Inflammatory macrophage treated with lipopolysaccharide for 1 hour (primary cell): ENCODE data around the gene RASA2.

Experiments
- DNase-seq, 2 donors: peaks; one replicate each; pipeline ENCODE4 v3.0.0-alpha.2; 2020 to 2022

RASA2 gene

GRCh38 chr3:141486746-141487520 is at the start of gene RASA2:
RASA2 (plus strand) TSS chr3:141487027; CDS start chr3:141487084, 57 bp downstream.
- peak; percentile 64 to 66 for DNase-seq

GRCh38 chr3:141439589-141439988 is 47.2 kb upstream of the RASA2 start:
- DNase-seq, result no peak

- no peak for DNase-seq
These were observed 45.9 kb upstream of the RASA2 start for GRCh38 chr3:141440942-141441341.

DNA sequence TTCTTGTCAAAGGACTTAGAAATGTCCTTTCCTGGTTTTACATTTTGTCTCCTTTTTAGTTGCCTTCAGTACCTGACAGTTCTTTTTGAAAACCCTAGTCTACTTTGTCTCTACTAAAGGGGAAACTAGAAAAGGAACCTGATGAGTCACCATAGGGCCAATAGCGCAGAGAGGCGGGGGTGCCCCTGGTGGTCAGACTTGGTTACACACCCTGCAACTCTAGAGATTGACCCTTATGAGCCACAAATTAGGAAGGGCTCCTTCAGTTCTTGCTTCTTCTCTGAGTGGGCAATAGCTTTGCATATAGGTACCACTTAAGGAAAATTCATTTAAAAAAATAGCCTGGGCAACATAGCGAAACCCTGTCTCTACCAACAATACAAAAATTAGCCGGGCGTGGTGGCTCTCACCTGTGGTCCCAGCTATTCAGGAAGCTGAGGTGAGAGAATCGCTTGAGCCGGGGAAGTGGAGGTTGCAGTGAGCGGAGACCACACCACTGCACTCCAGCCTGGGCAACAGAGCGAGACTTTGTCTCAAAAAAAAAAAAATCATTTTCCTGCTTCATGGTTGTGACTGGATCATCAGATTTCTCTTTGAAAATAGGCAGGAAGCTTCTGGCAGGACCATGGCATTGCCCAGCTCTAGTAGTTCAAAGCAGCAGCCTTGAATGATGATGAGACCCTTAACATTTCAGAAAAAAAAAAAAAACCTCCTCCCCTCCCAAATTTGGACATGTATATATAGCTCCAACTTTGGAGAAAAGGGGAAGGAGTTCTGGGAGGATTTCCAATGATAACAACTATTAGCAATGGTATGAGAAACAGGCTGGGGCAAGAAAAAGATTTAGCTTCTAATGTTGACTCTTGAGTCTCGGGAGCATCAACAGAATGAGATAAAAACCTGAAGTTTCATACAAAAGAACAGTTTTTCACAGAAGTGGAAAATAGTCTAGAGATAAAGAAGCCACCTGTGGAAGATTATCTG is 45.2 kb upstream of the RASA2 start:
- peak; percentile 76 to 97 for DNase-seq

GRCh38 chr3:141442446-141442845 is 44.4 kb upstream of the RASA2 start:
- DNase-seq, result no peak

DNA sequence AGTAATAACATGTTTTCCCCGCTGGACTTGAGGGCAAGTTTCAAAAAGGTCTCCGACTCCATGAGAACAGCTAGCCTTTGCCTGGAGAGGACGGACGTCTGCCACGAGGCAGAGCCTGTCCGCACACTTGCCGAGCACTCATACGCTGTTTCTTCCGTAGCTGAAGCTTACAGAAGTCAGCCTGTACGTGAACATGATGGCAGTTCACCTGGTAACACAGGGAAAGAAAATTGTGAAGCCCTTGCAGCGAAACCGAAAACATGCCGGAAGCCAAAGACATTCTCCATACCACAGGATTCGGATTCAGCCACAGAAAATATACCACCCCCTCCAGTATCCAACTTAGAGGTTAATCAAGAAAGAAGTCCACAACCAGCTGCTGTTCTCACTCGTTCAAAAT is 43.9 kb upstream of the RASA2 start:
- no peak for DNase-seq

DNA sequence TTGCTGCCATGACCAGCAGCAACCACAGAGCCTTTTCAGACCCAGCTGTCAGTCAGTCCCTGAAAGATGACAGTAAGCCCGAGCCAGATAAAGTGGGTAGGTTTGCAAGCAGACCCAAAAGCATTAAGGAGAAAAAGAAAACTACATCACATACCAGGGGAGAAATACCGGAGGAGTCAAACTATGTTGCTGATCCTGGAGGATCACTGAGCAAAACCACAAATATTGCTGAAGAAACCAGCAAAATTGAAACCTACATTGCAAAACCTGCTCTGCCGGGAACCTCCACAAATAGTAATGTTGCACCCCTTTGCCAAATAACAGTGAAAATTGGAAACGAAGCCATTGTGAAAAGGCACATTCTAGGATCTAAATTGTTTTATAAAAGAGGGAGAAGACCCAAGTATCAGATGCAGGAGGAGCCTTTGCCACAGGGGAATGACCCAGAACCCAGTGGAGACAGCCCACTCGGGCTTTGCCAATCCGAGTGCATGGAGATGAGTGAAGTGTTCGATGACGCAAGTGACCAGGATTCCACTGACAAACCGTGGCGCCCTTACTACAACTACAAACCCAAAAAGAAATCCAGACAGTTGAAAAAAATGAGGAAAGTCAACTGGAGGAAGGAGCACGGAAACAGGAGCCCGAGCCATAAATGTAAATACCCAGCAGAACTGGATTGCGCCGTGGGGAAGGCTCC is 42.1 kb upstream of the RASA2 start:
- no peak for DNase-seq

GRCh38 chr3:141445990-141446389 is 40.8 kb upstream of the RASA2 start:
- DNase-seq, result no peak

GRCh38 chr3:141446737-141447136 is 40.1 kb upstream of the RASA2 start:
- DNase-seq, result no peak

- no peak for DNase-seq
These were observed 39.4 kb upstream of the RASA2 start for GRCh38 chr3:141447383-141447782.

- no peak for DNase-seq
These were observed 38.1 kb upstream of the RASA2 start for GRCh38 chr3:141448606-141449220.

DNA sequence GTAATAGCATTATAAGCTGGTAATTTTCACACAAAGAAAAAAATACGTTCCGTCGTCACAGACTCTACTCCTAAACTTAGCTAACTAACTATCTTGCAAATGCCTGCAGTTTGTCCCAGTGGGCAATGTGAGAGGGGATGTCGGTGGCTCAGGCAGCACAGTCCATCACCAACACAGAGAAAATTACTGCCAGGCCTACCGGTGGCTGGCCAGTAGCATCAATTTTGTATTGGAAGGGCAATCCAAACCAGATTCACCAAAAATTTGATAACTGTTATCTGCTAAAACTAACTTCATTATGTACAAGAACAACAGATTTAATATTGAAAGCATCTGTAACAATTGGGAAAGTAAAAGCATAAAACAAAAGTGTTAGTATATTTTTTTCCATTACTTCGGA is 37.4 kb upstream of the RASA2 start:
- no peak for DNase-seq

- DNase-seq, result no peak
These were observed 36.0 kb upstream of the RASA2 start for GRCh38 chr3:141450727-141451375.

GRCh38 chr3:141452045-141452444 is 34.8 kb upstream of the RASA2 start:
- DNase-seq, result peak; percentile 75 to 80

- DNase-seq, result no peak
These were observed 34.1 kb upstream of the RASA2 start for GRCh38 chr3:141452773-141453172.

GRCh38 chr3:141454054-141454453 is 32.8 kb upstream of the RASA2 start:
- DNase-seq, result no peak

DNA sequence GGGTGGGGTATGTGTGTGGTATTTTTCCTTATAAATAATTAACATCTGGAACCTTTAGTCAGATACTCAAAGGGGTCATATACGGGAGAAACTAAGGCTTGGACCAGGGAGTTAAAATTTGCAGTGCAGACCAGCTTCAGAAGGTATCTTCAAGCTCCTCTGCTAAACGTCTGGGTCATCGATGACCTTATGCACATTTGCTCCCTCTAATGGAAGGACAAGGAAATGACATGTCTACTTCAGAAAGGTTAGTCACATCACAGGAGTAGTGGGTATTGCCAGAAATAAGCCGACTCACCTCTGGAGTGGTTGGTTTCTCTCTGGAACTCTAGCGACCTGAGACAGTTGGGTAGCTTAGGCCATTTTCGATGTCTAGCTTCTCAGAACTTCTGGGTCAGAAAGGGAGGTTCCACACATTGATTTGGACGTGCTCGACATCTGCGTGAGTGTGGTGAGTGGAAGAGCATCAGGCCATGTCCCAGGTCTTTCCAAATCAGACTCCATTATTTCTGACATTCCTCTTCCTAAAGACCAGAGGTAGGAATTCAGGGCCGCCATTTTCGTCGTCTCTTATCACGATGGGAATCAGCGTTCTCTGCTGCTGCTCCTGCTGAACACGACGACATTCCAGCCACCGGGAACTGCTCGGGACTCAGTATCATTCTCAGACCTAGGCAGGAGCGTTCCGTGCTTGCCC is 31.8 kb upstream of the RASA2 start:
- DNase-seq, result peak; percentile 67 to 72

DNA sequence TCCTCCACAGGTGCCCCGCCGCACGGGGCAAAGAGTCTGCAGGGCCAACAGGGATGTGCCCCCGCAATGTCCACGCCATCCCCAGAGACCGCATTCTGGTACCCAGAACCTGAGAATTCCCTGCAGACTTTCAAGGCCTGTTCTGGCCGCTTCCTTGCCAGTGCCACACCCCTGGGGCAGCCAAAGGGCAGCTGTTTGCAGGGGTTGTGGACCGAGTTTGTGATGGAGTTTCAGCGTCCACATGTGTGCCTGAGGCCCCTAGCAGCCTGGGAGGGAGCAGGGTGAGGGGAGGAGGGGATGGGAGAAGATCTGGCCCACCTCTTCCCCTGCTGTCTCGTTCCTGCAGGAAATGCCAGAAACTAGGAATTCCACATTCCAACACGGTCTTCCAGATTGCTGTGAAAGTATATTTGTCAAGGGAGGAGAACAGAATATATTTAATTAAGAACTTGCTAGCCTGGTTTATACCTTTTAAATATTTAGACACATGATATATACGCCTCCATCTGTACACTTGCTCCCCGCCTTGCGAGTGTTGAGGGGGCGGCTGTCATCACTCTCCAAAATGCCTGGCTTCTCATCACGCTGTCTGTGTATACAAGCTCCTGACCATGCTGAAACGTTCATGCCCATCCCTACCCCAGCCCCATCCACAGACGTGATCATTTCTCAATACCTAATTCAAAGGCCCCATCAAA is 31.1 kb upstream of the RASA2 start:
- no peak for DNase-seq

DNA sequence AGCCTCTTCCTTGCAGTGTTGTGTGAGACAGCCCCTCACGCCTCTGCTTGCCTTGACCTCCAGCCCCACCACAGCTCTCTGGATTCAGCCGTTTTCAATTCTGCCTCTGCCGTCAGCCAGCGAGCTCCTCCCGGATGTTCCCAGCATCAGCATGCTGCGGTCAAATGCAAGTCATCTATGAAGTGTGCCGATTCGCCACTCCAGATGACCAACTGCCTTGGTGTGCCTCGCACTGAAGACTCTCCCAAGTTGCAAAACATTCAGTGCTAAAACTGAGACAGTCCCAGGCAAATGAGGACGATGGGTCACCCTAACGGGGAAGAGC is 30.6 kb upstream of the RASA2 start:
- DNase-seq, result no peak

DNA sequence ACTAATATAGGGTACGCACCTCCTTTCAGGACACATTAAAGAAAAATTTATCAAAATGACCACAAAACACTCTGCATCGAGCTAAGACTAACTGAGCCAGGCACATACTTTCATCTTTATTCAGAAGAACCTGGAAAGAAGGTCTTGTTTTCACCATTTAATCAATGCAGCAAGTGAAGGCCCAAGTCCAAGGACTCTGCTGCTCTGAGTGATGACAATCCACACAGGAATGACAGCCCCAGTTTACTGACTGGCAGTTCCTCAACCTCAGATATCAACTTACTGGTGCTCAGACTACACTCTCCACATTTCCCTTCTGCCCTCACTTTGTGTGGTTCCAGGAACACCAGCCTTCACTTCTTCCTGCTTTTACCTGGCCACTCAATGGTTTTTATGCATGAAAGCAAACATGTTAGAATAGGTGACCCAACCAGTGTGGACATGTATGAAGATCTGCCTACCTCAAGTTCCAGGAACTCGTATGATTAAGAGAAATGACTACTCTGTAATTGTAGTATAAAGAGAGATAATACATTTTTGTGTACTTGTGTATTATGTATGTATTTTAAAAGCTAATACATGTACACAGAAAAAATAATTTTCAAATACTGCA is 29.1 kb upstream of the RASA2 start:
- no peak for DNase-seq

- DNase-seq, result no peak
These were observed 27.8 kb upstream of the RASA2 start for GRCh38 chr3:141459008-141459407.
